HepG2 (cell line): Measurements from ENCODE around the gene DPH1. TPM values are rescaled to one million over a fixed set of nuclear protein-coding genes. Genes with fewer than 3 reads are reported as not detected.
A peak's percentile ranks its signal among the peaks of the same experiment; 100 is the strongest.

Experiments used
- ATRX ChIP-seq: sonication (generic); formaldehyde crosslinking; IDR thresholded peaks from 2 replicates; pipeline ENCODE4 v1.4.0; 2020; ENCODE audit warnings: missing genetic modification reagents, borderline replicate concordance
- HDAC2 ChIP-seq: sonication (generic); formaldehyde crosslinking; IDR thresholded peaks from 2 replicates; pipeline ENCODE4 v1.4.0; 2020; ENCODE audit warnings: missing genetic modification reagents
- HNRNPK ChIP-seq: fragments of 200-400 bp; formaldehyde crosslinking; IDR thresholded peaks from 2 replicates; pipeline ENCODE4 v1.6.1; 2018; ENCODE audit warnings: low read length, low read depth, moderate library complexity, mild to moderate bottlenecking; ENCODE audit not compliant: poor library complexity, severe bottlenecking
- KLF9 ChIP-seq: IDR thresholded peaks from 2 replicates; pipeline ENCODE4 v1.6.1; 2016; ENCODE audit warnings: low read depth
- PITX1 ChIP-seq: sonication (generic); formaldehyde crosslinking; IDR thresholded peaks from 2 replicates; pipeline ENCODE4 v1.5.1; 2020; ENCODE audit warnings: mild to moderate bottlenecking, missing genetic modification reagents
- RBAK ChIP-seq: sonication (generic); formaldehyde crosslinking; IDR thresholded peaks from 2 replicates; pipeline ENCODE4 v1.5.1; 2020; ENCODE audit warnings: mild to moderate bottlenecking, missing genetic modification reagents
- RFXANK ChIP-seq: IDR thresholded peaks from 2 replicates; pipeline ENCODE4 v1.6.1; 2016
- SIN3A ChIP-seq: IDR thresholded peaks from 2 replicates; pipeline ENCODE4 v1.6.1; 2011; ENCODE audit warnings: low read depth, mild to moderate bottlenecking, control low read depth, low read length, borderline replicate concordance
- TAF1 ChIP-seq: sonication (generic); formaldehyde crosslinking; IDR thresholded peaks from 2 replicates; pipeline ENCODE4 v1.4.0; 2020; ENCODE audit warnings: missing genetic modification reagents
- ZNF124 ChIP-seq: sonication (generic); formaldehyde crosslinking; IDR thresholded peaks from 2 replicates; pipeline ENCODE4 v1.4.0; 2020; ENCODE audit warnings: missing genetic modification reagents
- ZNF256 ChIP-seq: sonication (generic); formaldehyde crosslinking; conservative IDR thresholded peaks from 2 replicates; pipeline ENCODE4 v1.4.0; 2020; ENCODE audit warnings: missing genetic modification reagents
- ZNF296 ChIP-seq: sonication (generic); formaldehyde crosslinking; conservative IDR thresholded peaks from 2 replicates; pipeline ENCODE4 v1.5.0; 2020; ENCODE audit warnings: mild to moderate bottlenecking, missing genetic modification reagents
- ZNF552 ChIP-seq: sonication (generic); formaldehyde crosslinking; IDR thresholded peaks from 2 replicates; pipeline ENCODE4 v1.9.0; 2022; ENCODE audit warnings: missing genetic modification reagents, mild to moderate bottlenecking, borderline replicate concordance
- ZNF567 ChIP-seq: sonication (generic); formaldehyde crosslinking; IDR thresholded peaks from 2 replicates; pipeline ENCODE4 v1.8.1; 2023; ENCODE audit warnings: mild to moderate bottlenecking, missing genetic modification reagents, borderline replicate concordance
- ZNF614 ChIP-seq: IDR thresholded peaks from 2 replicates; pipeline ENCODE4 v1.6.1; 2018; ENCODE audit warnings: missing biosample characterization, missing genetic modification reagents, inconsistent platforms, borderline replicate concordance
- polyA plus RNA-seq, 8 experiments: library from polyadenylated mRNA; depleted of rRNA in 3 of 8; stranded (reverse) in 7 of 8; unstranded in 1 of 8; fragments of >200 nt; fragmentation: Illumina TruSeq in 4 of 8; extraction: Trizol in 4 of 8; gene quantifications; 2 replicates each; pipeline versions ENCODE4 v1.2.1 to v1.2.3, GENCODE V29; 2011 to 2016; ENCODE audit warnings: low read depth in 4 of 8, missing spikeins in 1 of 8, mixed read lengths in 1 of 8; ENCODE audit not compliant: insufficient read depth in 1 of 8
- total RNA-seq, 5 experiments: library from RNA; depleted of rRNA; stranded (reverse); fragments of >200 nt; fragmentation: Illumina TruSeq; extraction: Trizol; gene quantifications; 2 replicates each; pipeline ENCODE4 v1.2.3, GENCODE V29; 2016; ENCODE audit warnings: low read depth in 1 of 5
- TF ChIP-seq, protein P1 (sequence below): sonication (generic); formaldehyde crosslinking; conservative IDR thresholded peaks from 2 replicates; pipeline ENCODE4 v1.4.0; 2020; ENCODE audit warnings: missing genetic modification reagents
- TF ChIP-seq, protein P2 (sequence below): sonication (generic); formaldehyde crosslinking; IDR thresholded peaks from 2 replicates; pipeline ENCODE4 v1.4.0; 2020; ENCODE audit warnings: missing genetic modification reagents; ENCODE audit errors: not compliant biosample characterization
- TF ChIP-seq, protein P3 (sequence below): sonication (generic); formaldehyde crosslinking; IDR thresholded peaks from 2 replicates; pipeline ENCODE4 v1.9.0; 2021; ENCODE audit warnings: missing genetic modification reagents, mild to moderate bottlenecking, borderline replicate concordance
- TF ChIP-seq, protein P4 (sequence below): sonication (generic); formaldehyde crosslinking; conservative IDR thresholded peaks from 2 replicates; pipeline ENCODE4 v1.8.0; 2022; ENCODE audit warnings: low read depth, missing genetic modification reagents
- TF ChIP-seq, protein P5 (sequence below): sonication (generic); formaldehyde crosslinking; IDR thresholded peaks from 2 replicates; pipeline ENCODE4 v1.5.0; 2020; ENCODE audit warnings: mild to moderate bottlenecking, low read depth, missing genetic modification reagents, borderline replicate concordance
- TF ChIP-seq, protein P6 (sequence below): sonication (generic); formaldehyde crosslinking; IDR thresholded peaks from 2 replicates; pipeline ENCODE4 v1.8.0; 2022; ENCODE audit warnings: missing genetic modification reagents, low read depth, mild to moderate bottlenecking, borderline replicate concordance

The DPH1 gene
- total and polyA plus RNA-seq, 2 of the 13 experiments (the other 11 are each of a cell fraction or from before 2014, with no cell fraction given): 25.3 to 42.8 TPM

DNA sequence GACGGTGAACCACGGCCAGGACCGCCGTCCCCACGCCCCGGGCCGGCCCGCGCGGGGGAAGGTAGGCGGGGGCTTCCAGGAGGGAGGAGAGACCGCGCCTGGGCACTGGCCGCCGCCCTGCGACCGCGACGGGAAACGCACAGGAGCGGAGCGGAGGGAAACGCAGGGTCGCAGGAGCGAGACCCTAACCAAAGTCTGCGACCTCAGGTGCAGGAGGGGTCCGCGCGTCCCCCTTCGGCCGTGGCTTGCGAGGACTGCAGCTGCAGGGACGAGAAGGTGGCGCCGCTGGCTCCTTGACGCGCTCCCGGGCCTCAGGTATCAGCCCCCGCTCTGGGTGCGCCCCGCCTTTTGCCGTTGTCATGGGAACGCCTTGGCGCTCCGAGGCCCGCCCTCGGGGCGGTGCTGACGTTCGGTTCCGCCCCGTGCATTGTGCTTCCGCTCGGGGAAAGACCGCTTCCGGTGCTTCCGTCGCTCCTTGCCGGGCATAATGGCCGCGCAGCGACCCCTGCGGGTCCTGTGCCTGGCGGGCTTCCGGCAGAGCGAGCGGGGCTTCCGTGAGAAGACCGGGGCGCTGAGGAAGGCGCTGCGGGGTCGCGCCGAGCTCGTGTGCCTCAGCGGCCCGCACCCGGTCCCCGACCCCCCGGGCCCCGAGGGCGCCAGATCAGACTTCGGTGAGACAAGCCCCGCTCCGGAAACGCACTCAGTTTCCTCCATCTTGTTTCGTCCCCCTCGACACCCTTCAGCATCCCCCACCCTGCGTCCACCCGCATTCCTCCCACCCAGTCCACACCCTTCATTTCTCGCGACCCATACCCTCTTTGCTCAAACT is 11.8 kb downstream of the DPH1 start, which contains the start of gene OVCA2 (continued):
- TF ChIP-seq, protein P1, sequence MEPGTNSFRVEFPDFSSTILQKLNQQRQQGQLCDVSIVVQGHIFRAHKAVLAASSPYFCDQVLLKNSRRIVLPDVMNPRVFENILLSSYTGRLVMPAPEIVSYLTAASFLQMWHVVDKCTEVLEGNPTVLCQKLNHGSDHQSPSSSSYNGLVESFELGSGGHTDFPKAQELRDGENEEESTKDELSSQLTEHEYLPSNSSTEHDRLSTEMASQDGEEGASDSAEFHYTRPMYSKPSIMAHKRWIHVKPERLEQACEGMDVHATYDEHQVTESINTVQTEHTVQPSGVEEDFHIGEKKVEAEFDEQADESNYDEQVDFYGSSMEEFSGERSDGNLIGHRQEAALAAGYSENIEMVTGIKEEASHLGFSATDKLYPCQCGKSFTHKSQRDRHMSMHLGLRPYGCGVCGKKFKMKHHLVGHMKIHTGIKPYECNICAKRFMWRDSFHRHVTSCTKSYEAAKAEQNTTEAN (CRISPR knock-in tag): no peak; the same call in 1 of the 2 replicates
- TF ChIP-seq SIN3A (peak; percentile 77; the same call in 1 of the 2 replicates), KLF9 (CRISPR knock-in tag) (no peak), HNRNPK (peak; percentile 72), RFXANK (CRISPR knock-in tag) (no peak; the same call in 1 of the 2 replicates), ZNF567 (no peak; the same call in 1 of the 2 replicates), ZNF614 (CRISPR knock-in tag) (peak; percentile 60; the same call in 1 of the 2 replicates), ATRX (no peak), ZNF552 (CRISPR knock-in tag) (0 out of 2 replicates have a peak, but pooled peaks have one; percentile 83), TAF1 (CRISPR knock-in tag) (peak; percentile 94), ZNF296 (CRISPR knock-in tag) (no peak), HDAC2 (CRISPR knock-in tag) (peak; percentile 50; the same call in 1 of the 2 replicates), ZNF124 (CRISPR knock-in tag) (peak; percentile 67; the same call in 1 of the 2 replicates), RBAK (CRISPR knock-in tag) (no peak), ZNF256 (CRISPR knock-in tag) (no peak; the same call in 1 of the 2 replicates), PITX1 (CRISPR knock-in tag) (peak; percentile 19; the same call in 1 of the 2 replicates)
- TF ChIP-seq, protein P2, sequence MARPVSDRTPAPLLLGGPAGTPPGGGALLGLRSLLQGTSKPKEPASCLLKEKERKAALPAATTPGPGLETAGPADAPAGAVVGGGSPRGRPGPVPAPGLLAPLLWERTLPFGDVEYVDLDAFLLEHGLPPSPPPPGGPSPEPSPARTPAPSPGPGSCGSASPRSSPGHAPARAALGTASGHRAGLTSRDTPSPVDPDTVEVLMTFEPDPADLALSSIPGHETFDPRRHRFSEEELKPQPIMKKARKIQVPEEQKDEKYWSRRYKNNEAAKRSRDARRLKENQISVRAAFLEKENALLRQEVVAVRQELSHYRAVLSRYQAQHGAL: no peak
- TF ChIP-seq, protein P3, sequence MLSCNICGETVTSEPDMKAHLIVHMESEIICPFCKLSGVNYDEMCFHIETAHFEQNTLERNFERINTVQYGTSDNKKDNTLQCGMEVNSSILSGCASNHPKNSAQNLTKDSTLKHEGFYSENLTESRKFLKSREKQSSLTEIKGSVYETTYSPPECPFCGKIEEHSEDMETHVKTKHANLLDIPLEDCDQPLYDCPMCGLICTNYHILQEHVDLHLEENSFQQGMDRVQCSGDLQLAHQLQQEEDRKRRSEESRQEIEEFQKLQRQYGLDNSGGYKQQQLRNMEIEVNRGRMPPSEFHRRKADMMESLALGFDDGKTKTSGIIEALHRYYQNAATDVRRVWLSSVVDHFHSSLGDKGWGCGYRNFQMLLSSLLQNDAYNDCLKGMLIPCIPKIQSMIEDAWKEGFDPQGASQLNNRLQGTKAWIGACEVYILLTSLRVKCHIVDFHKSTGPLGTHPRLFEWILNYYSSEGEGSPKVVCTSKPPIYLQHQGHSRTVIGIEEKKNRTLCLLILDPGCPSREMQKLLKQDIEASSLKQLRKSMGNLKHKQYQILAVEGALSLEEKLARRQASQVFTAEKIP (CRISPR knock-in tag): no peak
- TF ChIP-seq, protein P4, sequence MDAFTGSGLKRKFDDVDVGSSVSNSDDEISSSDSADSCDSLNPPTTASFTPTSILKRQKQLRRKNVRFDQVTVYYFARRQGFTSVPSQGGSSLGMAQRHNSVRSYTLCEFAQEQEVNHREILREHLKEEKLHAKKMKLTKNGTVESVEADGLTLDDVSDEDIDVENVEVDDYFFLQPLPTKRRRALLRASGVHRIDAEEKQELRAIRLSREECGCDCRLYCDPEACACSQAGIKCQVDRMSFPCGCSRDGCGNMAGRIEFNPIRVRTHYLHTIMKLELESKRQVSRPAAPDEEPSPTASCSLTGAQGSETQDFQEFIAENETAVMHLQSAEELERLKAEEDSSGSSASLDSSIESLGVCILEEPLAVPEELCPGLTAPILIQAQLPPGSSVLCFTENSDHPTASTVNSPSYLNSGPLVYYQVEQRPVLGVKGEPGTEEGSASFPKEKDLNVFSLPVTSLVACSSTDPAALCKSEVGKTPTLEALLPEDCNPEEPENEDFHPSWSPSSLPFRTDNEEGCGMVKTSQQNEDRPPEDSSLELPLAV (CRISPR knock-in tag): no peak
- TF ChIP-seq, protein P5, sequence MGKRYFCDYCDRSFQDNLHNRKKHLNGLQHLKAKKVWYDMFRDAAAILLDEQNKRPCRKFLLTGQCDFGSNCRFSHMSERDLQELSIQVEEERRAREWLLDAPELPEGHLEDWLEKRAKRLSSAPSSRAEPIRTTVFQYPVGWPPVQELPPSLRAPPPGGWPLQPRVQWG (CRISPR knock-in tag): no peak
- TF ChIP-seq, protein P6, sequence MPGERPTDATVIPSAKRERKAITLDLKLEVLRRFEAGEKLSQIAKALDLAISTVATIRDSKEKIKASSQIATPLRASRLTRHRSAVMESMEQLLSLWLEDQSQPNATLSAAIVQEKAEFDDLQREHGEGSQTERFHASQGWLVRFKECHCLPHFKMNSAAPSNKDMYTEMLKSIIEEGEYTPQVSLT (CRISPR knock-in tag): no peak
